OCI-LY1 (cell line): ENCODE results near the gene LRRC45.

Experiments
- CTCF ChIP-seq: fragments of 200-600 bp; sonication (generic), shearing (Covaris generic); IDR thresholded peaks from 2 replicates; pipeline ENCODE4 v1.5.1; 2017; ENCODE audit warnings: mild to moderate bottlenecking, antibody characterized with exemption, low read length, moderate library complexity, mixed read lengths
- EZH2 ChIP-seq: fragments of 200-600 bp; sonication (generic), shearing (Covaris generic); IDR thresholded peaks from 2 replicates; pipeline ENCODE4 v1.8.0; 2017; ENCODE audit warnings: borderline replicate concordance, mixed run types, mild to moderate bottlenecking, antibody characterized with exemption, low read length, moderate library complexity, mixed read lengths

- TF ChIP-seq CTCF (no peak), EZH2 (no peak)
Observed at GRCh38 chr17:82012640-82013295, 10.3 kb upstream of the LRRC45 start.
